Endothelial cell of umbilical vein (primary cell): ENCODE data around the gene CAPN5. TPM values are rescaled to one million over a fixed set of nuclear protein-coding genes. Genes with fewer than 3 reads are reported as not detected.

Source experiments
- BruUV-seq: library from RNA; stranded (reverse); fragments of 400-500 nt; replicated peaks from 2 replicates; lab custom pipeline; 2021; lab: Mats Ljungman, UMichigan
- CTCF ChIA-PET: fragments of 300-600, 350-600 bp; sonication (Branson Sonifier 250); formaldehyde crosslinking; loops from one replicate; lab custom pipeline; 2021; ENCODE audit warnings: antibody characterized with exemption, inconsistent platforms; lab: Charles Lee
- POLR2A ChIA-PET: fragments of 300-600, 350-600 bp; sonication (Branson Sonifier 250); formaldehyde crosslinking; loops from one replicate; lab custom pipeline; 2021; ENCODE audit warnings: antibody characterized with exemption, inconsistent platforms; lab: Charles Lee
- DNase-seq: peaks from one replicate; pipeline ENCODE4 v3.0.0-alpha.2; 2011; ENCODE audit warnings: low read depth, low spot score
- FAIRE-seq: peaks from 2 replicates; lab custom pipeline; 2011; peaks lifted over from hg19 to GRCh38; lab: Jason Lieb, UNC
- H2AFZ ChIP-seq: 2 replicates; pipeline ENCODE4 v1.6.0; 2012; ENCODE audit warnings: low read depth, low read length, control low read depth, inconsistent platforms
- H3K27ac ChIP-seq: 2 replicates; pipeline ENCODE4 v1.5.1; 2011; ENCODE audit warnings: low read depth, mild to moderate bottlenecking, control low read depth, low read length, moderate library complexity; ENCODE audit not compliant: insufficient read depth
- H3K27me3 ChIP-seq, 2 experiments: 2 replicates each; pipeline versions ENCODE4 v1.6.0 to v1.6.1; 2011; ENCODE audit warnings: low read length in 2 of 2, mixed read lengths in 1 of 2; ENCODE audit not compliant: control insufficient read depth in 2 of 2, insufficient read depth in 2 of 2
- H3K36me3 ChIP-seq, 2 experiments: 2 replicates in 1 of 2; 3 replicates in 1 of 2; pipeline ENCODE4 v1.5.1; 2011; ENCODE audit warnings: low read length in 2 of 2, mild to moderate bottlenecking in 1 of 2, moderate library complexity in 1 of 2; ENCODE audit not compliant: control insufficient read depth in 2 of 2, insufficient read depth in 2 of 2; ENCODE audit errors: extremely low read depth in 1 of 2
- H3K4me1 ChIP-seq: 3 replicates; pipeline ENCODE4 v1.5.1; 2011; ENCODE audit warnings: mild to moderate bottlenecking, low read length; ENCODE audit not compliant: control insufficient read depth, insufficient read depth; ENCODE audit errors: extremely low read depth
- H3K4me2 ChIP-seq: 2 replicates; pipeline ENCODE4 v1.6.1; 2011; ENCODE audit warnings: low read length, control low read depth, mixed read lengths; ENCODE audit not compliant: insufficient read depth
- H3K4me3 ChIP-seq, 3 experiments: fragments of 200-600 bp in 1 of 3; sonication (generic), shearing (Covaris generic) in 1 of 3; replicated peaks in 1 of 3; 2 replicates each; pipeline ENCODE4 v1.5.1; 2011 to 2016; ENCODE audit warnings: control low read depth in 3 of 3, low read length in 3 of 3, mild to moderate bottlenecking in 2 of 3, inconsistent platforms in 1 of 3, low read depth in 1 of 3, moderate library complexity in 1 of 3; ENCODE audit not compliant: insufficient read depth in 1 of 3
- H3K79me2 ChIP-seq: 2 replicates; pipeline ENCODE4 v1.6.0; 2012; ENCODE audit warnings: low read length, inconsistent platforms; ENCODE audit not compliant: control insufficient read depth, insufficient read depth
- H3K9ac ChIP-seq: replicated peaks from 2 replicates; pipeline ENCODE3; 2011; ENCODE audit warnings: low read length, control low read depth; ENCODE audit not compliant: insufficient read depth; ENCODE audit errors: extremely low read depth
- H3K9me1 ChIP-seq: replicated peaks from 3 replicates; pipeline ENCODE4 v1.6.0; 2011; ENCODE audit warnings: mild to moderate bottlenecking, low read length; ENCODE audit not compliant: control insufficient read depth, insufficient read depth; ENCODE audit errors: extremely low read depth
- H3K9me3 ChIP-seq: replicated peaks from 2 replicates; pipeline ENCODE4 v1.5.1; 2012; ENCODE audit warnings: low read length, inconsistent platforms; ENCODE audit not compliant: control insufficient read depth, insufficient read depth
- H4K20me1 ChIP-seq: replicated peaks from 2 replicates; pipeline ENCODE3; 2011; ENCODE audit warnings: mild to moderate bottlenecking, low read length; ENCODE audit not compliant: control insufficient read depth, insufficient read depth; ENCODE audit errors: extremely low read depth
- EZH2 ChIP-seq: IDR thresholded peaks from 2 replicates; pipeline ENCODE4 v1.6.1; 2012; ENCODE audit warnings: borderline replicate concordance, low read depth, mild to moderate bottlenecking, moderate library complexity, low read length, inconsistent platforms; ENCODE audit not compliant: severe bottlenecking
- FOS ChIP-seq: IDR thresholded peaks from 2 replicates; pipeline ENCODE4 v1.6.1; 2011; ENCODE audit warnings: mild to moderate bottlenecking, low read length, moderate library complexity, borderline replicate concordance; ENCODE audit not compliant: insufficient read depth
- GATA2 ChIP-seq: IDR thresholded peaks from 2 replicates; pipeline ENCODE4 v1.7.0; 2011; ENCODE audit warnings: low read depth, mild to moderate bottlenecking, moderate library complexity, mixed read lengths, low read length; ENCODE audit not compliant: insufficient read length, insufficient read depth
- JUN ChIP-seq: IDR thresholded peaks from 2 replicates; pipeline ENCODE4 v1.6.1; 2011; ENCODE audit warnings: borderline replicate concordance, low read depth; ENCODE audit not compliant: insufficient read length, insufficient read depth
- MAX ChIP-seq: IDR thresholded peaks from 2 replicates; pipeline ENCODE4 v1.6.1; 2011; ENCODE audit not compliant: insufficient read depth, insufficient read length
- POLR2AphosphoS5 ChIP-seq: IDR thresholded peaks from 2 replicates; pipeline ENCODE4 v1.6.1; 2012; ENCODE audit warnings: low read depth, mild to moderate bottlenecking, control low read depth, low read length, moderate library complexity; ENCODE audit not compliant: insufficient read depth
- dilution Hi-C: fragments of 300-500 bp; cut with MboI; formaldehyde crosslinking; loops from one replicate; pipeline ENCODE4 v1.15.0; 2019; ENCODE audit warnings: low sequenced_read_pairs; ENCODE audit not compliant: extremely low pct_ligation_motif_present
- intact Hi-C: fragments of 100-400 bp; cut with micrococcal nuclease; formaldehyde crosslinking; loops from one replicate; pipeline ENCODE4 v1.10.0; 2022
- polyA plus RNA-seq, 4 experiments: library from polyadenylated mRNA; depleted of rRNA in 3 of 4; stranded (reverse) in 3 of 4; unstranded in 1 of 4; fragments of >200 nt; gene quantifications; 2 replicates each; pipeline versions ENCODE4 v1.2.1 to v1.2.3, GENCODE V29; 2011 to 2012; ENCODE audit warnings: missing spikeins in 1 of 4
- total RNA-seq: library from RNA; stranded (reverse); gene quantifications from 2 replicates; pipeline ENCODE4 v1.2.3, GENCODE V29; 2021

CAPN5 gene
- total and polyA plus RNA-seq, 2 donors (not counting 3 experiments of a cell fraction or from before 2014, with no cell fraction given), result 15.0 to 17.0 TPM

GRCh38 chr11:77126156-77126775 lies 59.5 kb downstream of the CAPN5 start:
- no peak overlapping the region for H3K27ac ChIP-seq
- peaks cover 10% of the 10 kb centered on the region for H3K4me1 ChIP-seq
- H3K79me2 ChIP-seq, result no peaks in the 10 kb centered on the region
- H3K27me3 ChIP-seq, result no peaks in the 10 kb centered on the region
- BruUV-seq, result no TSS peak
- ChIA-PET POLR2A (no interaction called here), CTCF (interaction anchor here (0.8 to 7.4 kb wide), 31 partner anchors 8 to 497 kb away, joined by 3 to 309 read pairs (median 11); no protein-coding TSS in a partner anchor)
- TF ChIP-seq POLR2AphosphoS5, result no peak
- TF ChIP-seq MAX, result no peak
- no peak for TF ChIP-seq EZH2
- TF ChIP-seq JUN, result no peak
- TF ChIP-seq FOS, result no peak
- peaks cover 0 to 3% of the 10 kb centered on the region in 2 experiments for H3K36me3 ChIP-seq
- no peak overlapping the region for H3K9ac ChIP-seq
- DNase-seq (no peak), FAIRE-seq (no peak)
- H2AFZ ChIP-seq, result no peak overlapping the region
- H4K20me1 ChIP-seq, result no peaks in the 10 kb centered on the region
- H3K9me3 ChIP-seq, result no peaks in the 10 kb centered on the region
- H3K4me3 ChIP-seq, result no peak overlapping the region
- no peaks in the 10 kb centered on the region for H3K9me1 ChIP-seq
- H3K4me2 ChIP-seq, result no peak overlapping the region
- dilution Hi-C loops, result no loop called here
- intact Hi-C loops, result no loop called here

GRCh38 chr11:77126861-77127234 lies 60.1 kb downstream of the CAPN5 start:
- intact Hi-C loops, result loop anchor here (1.0 kb wide), 3 partner anchors 61 to 492 kb away; no protein-coding TSS in a partner anchor

More at GRCh38 chr11:77126861-77127234, 60.1 kb downstream of the CAPN5 start:
- Histone ChIP-seq H2AFZ (peak overlapping the region; percentile 85), H3K27me3 (no peaks in the 10 kb centered on the region), H3K9ac (no peak overlapping the region), H3K9me3 (no peaks in the 10 kb centered on the region), H3K4me1 (peaks cover 10% of the 10 kb centered on the region), H3K27ac (no peak overlapping the region), H3K36me3 (peaks cover 0 to 3% of the 10 kb centered on the region in 2 experiments), H3K9me1 (no peaks in the 10 kb centered on the region), H3K79me2 (no peaks in the 10 kb centered on the region), H3K4me2 (peak overlapping the region; percentile 70), H4K20me1 (no peaks in the 10 kb centered on the region), H3K4me3 (peak overlapping the region in 1 of 3 experiments; percentile 24)
- no peak for TF ChIP-seq GATA2
- TF ChIP-seq FOS, result no peak
- dilution Hi-C loops, result no loop called here
- no TSS peak for BruUV-seq
- FAIRE-seq, result no peak
- ChIA-PET CTCF (interaction anchor here (0.6 to 7.4 kb wide), 49 partner anchors 9 to 497 kb away, joined by 3 to 309 read pairs (median 5); no protein-coding TSS in a partner anchor), POLR2A (no interaction called here)
- no peak for DNase-seq
